ENCODE results near the gene CD47. TPM values are rescaled to one million over a fixed set of nuclear protein-coding genes. Genes with fewer than 3 reads are reported as not detected.

CD47 gene
- total RNA-seq, result 44.8 and 51.2 TPM in 2 replicates
- long read RNA-seq, full-length matches to known transcripts, result 162 of 201 reads
- long read RNA-seq, partial matches to known transcripts, result 0 of 201 reads
- long read RNA-seq, other reads (novel, unspliced or antisense), result 39 of 201 reads

DNA sequence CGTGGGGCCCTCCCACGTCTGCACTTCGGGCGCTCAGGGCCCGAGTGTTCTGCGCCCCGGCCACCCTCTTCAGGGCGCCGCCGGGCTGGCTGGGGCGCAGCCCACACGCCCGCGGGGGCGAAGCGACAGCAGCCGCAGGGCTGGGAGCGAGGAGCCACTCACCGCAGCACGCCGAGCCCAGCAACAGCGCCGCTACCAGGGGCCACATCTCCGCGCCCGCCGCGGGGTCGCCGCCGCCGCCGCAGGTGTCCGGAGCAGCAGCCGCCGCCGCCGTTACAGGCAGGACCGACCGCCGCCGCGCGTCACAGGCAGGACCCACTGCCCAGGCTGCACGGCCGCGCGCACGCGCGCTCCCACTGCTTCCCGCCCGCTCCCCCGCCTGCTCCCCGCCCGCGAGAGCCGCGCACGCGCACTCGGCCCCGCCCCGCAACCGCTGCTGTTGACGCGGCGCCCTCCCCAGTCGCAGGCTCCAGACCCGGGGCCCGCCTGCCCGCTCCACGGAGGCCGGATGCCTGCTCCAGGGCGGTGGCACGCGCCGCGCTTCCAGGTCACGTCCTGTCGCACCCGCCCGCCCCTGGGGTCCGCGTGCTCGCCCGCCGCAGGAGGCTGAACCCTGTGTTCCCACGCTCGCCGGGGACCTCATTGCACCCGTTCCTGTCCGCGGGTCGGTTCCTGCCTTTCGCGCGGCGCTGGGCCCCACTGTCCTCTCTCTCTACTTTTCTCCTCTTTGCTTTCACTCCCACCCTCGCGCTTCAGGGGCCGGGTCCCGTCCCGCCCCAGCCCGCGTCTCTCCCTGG lies at the start of gene CD47:
TSS of gene CD47 (minus strand) at position 331 of the 797 bp plus-strand sequence. CDS start at position 208, 123 bp downstream.
- H3K27ac Mint-ChIP-seq (ENCODE audit: unreplicated experiment), result peak within 1 kb of the TSS; percentile 84

DNA sequence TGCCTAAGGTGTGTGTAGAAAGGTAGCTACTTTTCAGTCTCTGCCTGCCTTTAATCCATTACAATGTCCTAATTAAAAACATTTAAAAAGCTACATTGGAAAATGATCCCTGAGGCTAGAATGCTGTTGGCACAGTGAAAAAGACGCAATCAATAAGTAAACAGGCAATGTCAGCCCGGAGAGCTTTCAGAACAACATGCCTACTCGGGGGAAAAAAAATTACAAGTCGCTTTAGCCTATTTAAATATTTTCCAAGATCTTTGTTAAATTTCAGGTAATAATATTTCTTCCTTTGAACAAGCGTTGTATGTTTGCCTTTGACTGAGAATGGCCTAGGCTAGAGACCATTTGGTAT lies 46.6 kb upstream of the CD47 start:
- no peak overlapping the region for H3K27ac Mint-ChIP-seq (ENCODE audit: unreplicated experiment)
- no peak for DNase-seq (ENCODE audit: extremely low spot score, unreplicated experiment)
- no peak overlapping the region for H3K4me3 Mint-ChIP-seq (ENCODE audit: unreplicated experiment)
- H3K9me3 Mint-ChIP-seq (ENCODE audit: unreplicated experiment), result no peaks in the 10 kb centered on the region
- TF ChIP-seq, protein P1, sequence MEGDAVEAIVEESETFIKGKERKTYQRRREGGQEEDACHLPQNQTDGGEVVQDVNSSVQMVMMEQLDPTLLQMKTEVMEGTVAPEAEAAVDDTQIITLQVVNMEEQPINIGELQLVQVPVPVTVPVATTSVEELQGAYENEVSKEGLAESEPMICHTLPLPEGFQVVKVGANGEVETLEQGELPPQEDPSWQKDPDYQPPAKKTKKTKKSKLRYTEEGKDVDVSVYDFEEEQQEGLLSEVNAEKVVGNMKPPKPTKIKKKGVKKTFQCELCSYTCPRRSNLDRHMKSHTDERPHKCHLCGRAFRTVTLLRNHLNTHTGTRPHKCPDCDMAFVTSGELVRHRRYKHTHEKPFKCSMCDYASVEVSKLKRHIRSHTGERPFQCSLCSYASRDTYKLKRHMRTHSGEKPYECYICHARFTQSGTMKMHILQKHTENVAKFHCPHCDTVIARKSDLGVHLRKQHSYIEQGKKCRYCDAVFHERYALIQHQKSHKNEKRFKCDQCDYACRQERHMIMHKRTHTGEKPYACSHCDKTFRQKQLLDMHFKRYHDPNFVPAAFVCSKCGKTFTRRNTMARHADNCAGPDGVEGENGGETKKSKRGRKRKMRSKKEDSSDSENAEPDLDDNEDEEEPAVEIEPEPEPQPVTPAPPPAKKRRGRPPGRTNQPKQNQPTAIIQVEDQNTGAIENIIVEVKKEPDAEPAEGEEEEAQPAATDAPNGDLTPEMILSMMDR (IDR thresholded peaks at IDR 0.05), result no peak
- H3K27me3 Mint-ChIP-seq (ENCODE audit: unreplicated experiment), result no peaks in the 10 kb centered on the region
- H3K4me1 Mint-ChIP-seq (ENCODE audit: unreplicated experiment), result peaks cover 8% of the 10 kb centered on the region
- no peaks in the 10 kb centered on the region for H3K36me3 Mint-ChIP-seq (ENCODE audit: unreplicated experiment)

More for the DNA sequence above, at the start of gene CD47:
- peak; percentile 98 for DNase-seq (ENCODE audit: extremely low spot score, unreplicated experiment)
- H3K36me3 Mint-ChIP-seq (ENCODE audit: unreplicated experiment), result no peaks in the 10 kb centered on the region
- H3K9me3 Mint-ChIP-seq (ENCODE audit: unreplicated experiment), result no peaks in the 10 kb centered on the region
- H3K27me3 Mint-ChIP-seq (ENCODE audit: unreplicated experiment), result no peaks in the 10 kb centered on the region
- TF ChIP-seq, protein P1 (IDR thresholded peaks at IDR 0.05), result no peak
- peaks cover 15% of the 10 kb centered on the region for H3K4me1 Mint-ChIP-seq (ENCODE audit: unreplicated experiment)
- peak within 1 kb of the TSS; percentile 95 for H3K4me3 Mint-ChIP-seq (ENCODE audit: unreplicated experiment)

DNA sequence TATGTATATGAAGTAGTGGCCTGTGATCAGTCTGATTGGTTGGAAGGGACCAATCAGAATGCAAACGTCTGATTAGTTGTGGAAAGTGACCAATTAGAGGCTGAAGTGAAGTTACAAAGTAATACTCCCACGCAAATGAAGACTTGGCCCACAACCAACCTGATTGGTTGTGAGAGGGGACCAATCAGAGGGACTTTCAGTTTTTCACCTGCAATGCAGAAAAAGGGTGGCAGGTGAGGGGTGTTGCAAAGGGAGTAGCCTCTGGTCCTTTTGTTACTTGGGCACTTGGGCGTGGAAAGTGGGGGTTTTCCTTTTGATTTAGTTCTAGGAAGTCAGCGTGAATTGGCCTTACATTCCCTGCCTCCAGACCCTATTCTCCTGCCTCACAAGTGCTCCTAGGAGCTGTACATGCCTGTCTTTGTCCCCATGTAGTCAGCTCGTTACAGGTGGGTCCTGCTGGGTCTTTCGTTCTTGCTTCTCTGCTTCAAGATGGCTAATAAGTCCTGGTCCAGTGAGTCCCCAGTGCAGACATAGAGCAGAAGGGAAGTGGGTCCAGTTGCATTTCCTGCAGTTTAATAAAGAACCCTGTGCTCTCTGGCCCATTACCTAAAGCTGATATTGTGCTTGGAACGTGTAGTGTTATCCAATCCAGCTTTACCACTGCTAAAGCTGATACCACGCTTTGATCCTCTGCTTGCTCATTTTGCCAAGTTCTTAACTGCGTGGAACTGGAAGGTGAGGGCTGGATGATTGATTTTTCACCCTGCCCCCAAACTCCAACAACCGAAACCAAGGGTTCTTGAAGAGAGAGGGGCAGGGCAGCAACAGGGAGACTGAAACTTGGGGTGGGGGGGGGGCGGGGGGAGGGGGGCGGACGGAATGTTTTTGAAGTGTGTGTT lies 46.0 kb upstream of the CD47 start:
- TF ChIP-seq, protein P1 (IDR thresholded peaks at IDR 0.05), result no peak
- H3K9me3 Mint-ChIP-seq (ENCODE audit: unreplicated experiment), result no peaks in the 10 kb centered on the region
- H3K27ac Mint-ChIP-seq (ENCODE audit: unreplicated experiment), result no peak overlapping the region
- H3K4me1 Mint-ChIP-seq (ENCODE audit: unreplicated experiment), result peaks cover 14% of the 10 kb centered on the region
- H3K4me3 Mint-ChIP-seq (ENCODE audit: unreplicated experiment), result no peak overlapping the region
- DNase-seq (ENCODE audit: extremely low spot score, unreplicated experiment), result no peak
- no peaks in the 10 kb centered on the region for H3K36me3 Mint-ChIP-seq (ENCODE audit: unreplicated experiment)
- no peaks in the 10 kb centered on the region for H3K27me3 Mint-ChIP-seq (ENCODE audit: unreplicated experiment)

DNA sequence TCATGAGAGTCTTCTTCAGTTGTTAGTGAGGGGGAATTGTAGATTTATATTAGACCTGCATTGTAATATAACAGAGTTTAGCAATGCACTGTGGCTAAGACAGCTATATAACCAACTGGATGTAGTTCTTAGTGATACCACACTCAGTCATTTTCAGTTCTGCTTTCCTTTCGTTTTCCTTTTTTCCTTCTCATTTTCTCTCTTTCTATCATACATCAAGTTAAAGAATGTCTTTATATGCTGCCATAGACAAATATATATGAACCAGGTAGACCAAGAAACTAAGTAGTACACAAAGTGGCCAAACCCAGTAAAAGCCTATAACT lies 43.7 kb upstream of the CD47 start:
- Mint-ChIP-seq H3K4me3 (ENCODE audit: unreplicated experiment) (no peak overlapping the region), H3K27me3 (ENCODE audit: unreplicated experiment) (no peaks in the 10 kb centered on the region), H3K27ac (ENCODE audit: unreplicated experiment) (no peak overlapping the region), H3K4me1 (ENCODE audit: unreplicated experiment) (peaks cover 27% of the 10 kb centered on the region), H3K9me3 (ENCODE audit: unreplicated experiment) (no peaks in the 10 kb centered on the region), H3K36me3 (ENCODE audit: unreplicated experiment) (no peaks in the 10 kb centered on the region)
- TF ChIP-seq, protein P1 (IDR thresholded peaks at IDR 0.05), result no peak
- DNase-seq (ENCODE audit: extremely low spot score, unreplicated experiment), result no peak

Data from osteocyte (in vitro differentiated cells).